ENCODE results near the gene NAV2. TPM values are rescaled to one million over a fixed set of nuclear protein-coding genes. Genes with fewer than 3 reads are reported as not detected.

Gene NAV2
- total RNA-seq, 1 donor from 2014 or later: not detected

GRCh38 chr11:20042811-20043341 lies 330.2 kb downstream of the NAV2 start:
- DNase-seq: no peak
- Mint-ChIP-seq H3K27me3 (peaks cover 2% of the 10 kb centered on the region), H3K27ac (no peak overlapping the region), H3K36me3 (ENCODE audit: low read depth) (no peaks in the 10 kb centered on the region), H3K4me1 (no peaks in the 10 kb centered on the region), H3K9me3 (no peaks in the 10 kb centered on the region), H3K4me3 (no peak overlapping the region)
- intact Hi-C loops (cut with micrococcal nuclease): no loop called here

GRCh38 chr11:20043992-20044391 lies 331.4 kb downstream of the NAV2 start:
- intact Hi-C loops (cut with micrococcal nuclease): no loop called here
- Mint-ChIP-seq H3K4me1 (no peaks in the 10 kb centered on the region), H3K27ac (no peak overlapping the region), H3K27me3 (peaks cover 2% of the 10 kb centered on the region), H3K4me3 (no peak overlapping the region), H3K36me3 (ENCODE audit: low read depth) (no peaks in the 10 kb centered on the region), H3K9me3 (no peaks in the 10 kb centered on the region)
- DNase-seq: no peak

GRCh38 chr11:20045098-20045688 lies 332.6 kb downstream of the NAV2 start:
- intact Hi-C loops (cut with micrococcal nuclease): no loop called here
- Mint-ChIP-seq H3K36me3 (ENCODE audit: low read depth) (no peaks in the 10 kb centered on the region), H3K4me1 (no peaks in the 10 kb centered on the region), H3K27ac (no peak overlapping the region), H3K4me3 (no peak overlapping the region), H3K9me3 (no peaks in the 10 kb centered on the region), H3K27me3 (peaks cover 2% of the 10 kb centered on the region)
- DNase-seq: no peak

GRCh38 chr11:20046416-20046815 lies 333.8 kb downstream of the NAV2 start:
- no peaks in the 10 kb centered on the region for H3K9me3 Mint-ChIP-seq

GRCh38 chr11:20047006-20047768 lies 334.6 kb downstream of the NAV2 start:
- Mint-ChIP-seq H3K36me3 (ENCODE audit: low read depth) (no peaks in the 10 kb centered on the region), H3K4me1 (no peaks in the 10 kb centered on the region), H3K27ac (no peak overlapping the region), H3K4me3 (no peak overlapping the region), H3K27me3 (peaks cover 2% of the 10 kb centered on the region), H3K9me3 (no peaks in the 10 kb centered on the region)
- intact Hi-C loops (cut with micrococcal nuclease): no loop called here
- DNase-seq: no peak

More at GRCh38 chr11:20046416-20046815, 333.8 kb downstream of the NAV2 start:
- H3K36me3 Mint-ChIP-seq (ENCODE audit: low read depth): no peaks in the 10 kb centered on the region
- H3K4me1 Mint-ChIP-seq: no peaks in the 10 kb centered on the region
- no peak for DNase-seq
- no peak overlapping the region for H3K27ac Mint-ChIP-seq
- intact Hi-C loops (cut with micrococcal nuclease): no loop called here
- no peak overlapping the region for H3K4me3 Mint-ChIP-seq
- peaks cover 2% of the 10 kb centered on the region for H3K27me3 Mint-ChIP-seq

- H3K36me3 Mint-ChIP-seq (ENCODE audit: low read depth): no peaks in the 10 kb centered on the region
- DNase-seq: no peak
- H3K4me1 Mint-ChIP-seq: no peaks in the 10 kb centered on the region
- no peaks in the 10 kb centered on the region for H3K9me3 Mint-ChIP-seq
- intact Hi-C loops (cut with micrococcal nuclease): no loop called here
- no peak overlapping the region for H3K27ac Mint-ChIP-seq
- no peak overlapping the region for H3K4me3 Mint-ChIP-seq
- peaks cover 2% of the 10 kb centered on the region for H3K27me3 Mint-ChIP-seq
These were observed 335.1 kb downstream of the NAV2 start for GRCh38 chr11:20047769-20048154.

- no peaks in the 10 kb centered on the region for H3K9me3 Mint-ChIP-seq
- H3K27me3 Mint-ChIP-seq: peaks cover 2% of the 10 kb centered on the region
- H3K4me1 Mint-ChIP-seq: no peaks in the 10 kb centered on the region
- intact Hi-C loops (cut with micrococcal nuclease): no loop called here
- H3K4me3 Mint-ChIP-seq: no peak overlapping the region
- H3K36me3 Mint-ChIP-seq (ENCODE audit: low read depth): no peaks in the 10 kb centered on the region
- no peak for DNase-seq
- H3K27ac Mint-ChIP-seq: no peak overlapping the region
These were observed 335.6 kb downstream of the NAV2 start for GRCh38 chr11:20048246-20048645.

- DNase-seq: no peak
- no peaks in the 10 kb centered on the region for H3K36me3 Mint-ChIP-seq (ENCODE audit: low read depth)
- no peaks in the 10 kb centered on the region for H3K9me3 Mint-ChIP-seq
- no peaks in the 10 kb centered on the region for H3K4me1 Mint-ChIP-seq
- peaks cover 2% of the 10 kb centered on the region for H3K27me3 Mint-ChIP-seq
- intact Hi-C loops (cut with micrococcal nuclease): no loop called here
- H3K4me3 Mint-ChIP-seq: no peak overlapping the region
- no peak overlapping the region for H3K27ac Mint-ChIP-seq
These were observed 336.1 kb downstream of the NAV2 start for GRCh38 chr11:20048707-20049106.

GRCh38 chr11:20049231-20049630 lies 336.6 kb downstream of the NAV2 start:
- intact Hi-C loops (cut with micrococcal nuclease): no loop called here
- H3K9me3 Mint-ChIP-seq: no peaks in the 10 kb centered on the region
- no peak overlapping the region for H3K27ac Mint-ChIP-seq
- H3K4me3 Mint-ChIP-seq: no peak overlapping the region
- H3K4me1 Mint-ChIP-seq: no peaks in the 10 kb centered on the region
- DNase-seq: no peak
- peaks cover 2% of the 10 kb centered on the region for H3K27me3 Mint-ChIP-seq
- H3K36me3 Mint-ChIP-seq (ENCODE audit: low read depth): no peaks in the 10 kb centered on the region

GRCh38 chr11:20050048-20050447 lies 337.4 kb downstream of the NAV2 start:
- H3K4me1 Mint-ChIP-seq: no peaks in the 10 kb centered on the region
- no peak overlapping the region for H3K27ac Mint-ChIP-seq
- peaks cover 2% of the 10 kb centered on the region for H3K27me3 Mint-ChIP-seq
- H3K9me3 Mint-ChIP-seq: no peaks in the 10 kb centered on the region
- no peak overlapping the region for H3K4me3 Mint-ChIP-seq
- no peak for DNase-seq
- intact Hi-C loops (cut with micrococcal nuclease): no loop called here
- H3K36me3 Mint-ChIP-seq (ENCODE audit: low read depth): no peaks in the 10 kb centered on the region

- no peak overlapping the region for H3K4me3 Mint-ChIP-seq
- no peaks in the 10 kb centered on the region for H3K9me3 Mint-ChIP-seq
- no peak overlapping the region for H3K27ac Mint-ChIP-seq
- peaks cover 2% of the 10 kb centered on the region for H3K27me3 Mint-ChIP-seq
- H3K36me3 Mint-ChIP-seq (ENCODE audit: low read depth): no peaks in the 10 kb centered on the region
- no peaks in the 10 kb centered on the region for H3K4me1 Mint-ChIP-seq
- DNase-seq: no peak
- intact Hi-C loops (cut with micrococcal nuclease): no loop called here
These were observed 338.1 kb downstream of the NAV2 start for GRCh38 chr11:20050551-20051333.

- H3K36me3 Mint-ChIP-seq (ENCODE audit: low read depth): no peaks in the 10 kb centered on the region
- no peak overlapping the region for H3K27ac Mint-ChIP-seq
- peaks cover 2% of the 10 kb centered on the region for H3K27me3 Mint-ChIP-seq
- H3K4me3 Mint-ChIP-seq: no peak overlapping the region
- intact Hi-C loops (cut with micrococcal nuclease): no loop called here
- no peaks in the 10 kb centered on the region for H3K9me3 Mint-ChIP-seq
- no peak for DNase-seq
- no peaks in the 10 kb centered on the region for H3K4me1 Mint-ChIP-seq
These were observed 339.1 kb downstream of the NAV2 start for GRCh38 chr11:20051469-20052399.

GRCh38 chr11:20053572-20053971 lies 340.9 kb downstream of the NAV2 start:
- H3K9me3 Mint-ChIP-seq: no peaks in the 10 kb centered on the region
- intact Hi-C loops (cut with micrococcal nuclease): no loop called here
- no peaks in the 10 kb centered on the region for H3K36me3 Mint-ChIP-seq (ENCODE audit: low read depth)
- no peaks in the 10 kb centered on the region for H3K27me3 Mint-ChIP-seq
- H3K4me1 Mint-ChIP-seq: no peaks in the 10 kb centered on the region
- no peak for DNase-seq
- no peak overlapping the region for H3K4me3 Mint-ChIP-seq
- H3K27ac Mint-ChIP-seq: no peak overlapping the region

Data from activated CD4-positive, alpha-beta T cell treated with anti-CD3 and anti-CD28 coated beads, Interleukin-2, amount 10 ng/mL, durations not matched to agents 24 days and 14 days (primary cell).